CD4-positive, CD25-positive, alpha-beta regulatory T cell (primary cell): ENCODE data around the gene NETO1. TPM values are rescaled to one million over a fixed set of nuclear protein-coding genes. Genes with fewer than 3 reads are reported as not detected.

Experiments used
- ATAC-seq, 2 donors: fragments of 150-1000 bp; cut with Tn5 transposase; one replicate each; pipeline ENCODE4 v1.10.0; 2021; ENCODE audit warnings: low read depth in 2 of 2, moderate number of reproducible peaks in 2 of 2, moderate library complexity in 1 of 2
- DNase-seq, 3 donors: peaks; one replicate each; pipeline versions ENCODE4 v3.0.0 to v3.0.0-alpha.2; 2012 to 2022; ENCODE audit warnings: mixed read lengths in 1 of 3
- H3K27ac ChIP-seq: one replicate; pipeline ENCODE4 v1.7.0; 2013; ENCODE audit warnings: mild to moderate bottlenecking, low read length; ENCODE audit not compliant: insufficient read depth, poor library complexity, severe bottlenecking
- H3K27me3 ChIP-seq: one replicate; pipeline ENCODE4 v1.7.0; 2013; ENCODE audit warnings: low read length; ENCODE audit not compliant: control insufficient read depth, insufficient read depth
- H3K36me3 ChIP-seq: one replicate; pipeline ENCODE4 v1.7.0; 2013; ENCODE audit warnings: mild to moderate bottlenecking, low read length, moderate library complexity; ENCODE audit not compliant: control insufficient read depth, insufficient read depth
- H3K4me1 ChIP-seq: 2 replicates; pipeline ENCODE4 v1.7.0; 2013; ENCODE audit warnings: mild to moderate bottlenecking, low read length; ENCODE audit not compliant: insufficient read depth, control insufficient read depth, poor library complexity, severe bottlenecking
- H3K4me3 ChIP-seq: one replicate; pipeline ENCODE4 v1.7.0; 2013; ENCODE audit warnings: low read depth, mild to moderate bottlenecking, low read length, moderate library complexity
- H3K9me3 ChIP-seq, 2 experiments: 1 replicate in 1 of 2; 2 replicates in 1 of 2; pipeline ENCODE4 v1.7.0; 2013; ENCODE audit warnings: low read length in 2 of 2, mild to moderate bottlenecking in 1 of 2, moderate library complexity in 1 of 2; ENCODE audit not compliant: control insufficient read depth in 2 of 2
- H3K27ac Mint-ChIP-seq, 3 donors: one replicate each; pipeline ENCODE4 v1.8.0; 2020 to 2022; ENCODE audit warnings: mild to moderate bottlenecking in 3 of 3, mixed read lengths in 3 of 3, moderate library complexity in 2 of 3
- H3K27me3 Mint-ChIP-seq: one replicate; pipeline ENCODE4 v1.8.0; 2022; ENCODE audit warnings: mild to moderate bottlenecking, mixed read lengths
- H3K36me3 Mint-ChIP-seq: one replicate; pipeline ENCODE4 v1.8.0; 2020; ENCODE audit warnings: mixed read lengths
- H3K4me1 Mint-ChIP-seq, 4 donors: one replicate each; pipeline ENCODE4 v1.8.0; 2020 to 2022; ENCODE audit warnings: mixed read lengths in 4 of 4, mild to moderate bottlenecking in 1 of 4
- H3K4me3 Mint-ChIP-seq, 4 donors: one replicate each; pipeline ENCODE4 v1.8.0; 2020 to 2022; ENCODE audit warnings: mild to moderate bottlenecking in 4 of 4, mixed read lengths in 4 of 4, moderate library complexity in 3 of 4
- H3K9me3 Mint-ChIP-seq, 7 donors: one replicate each; pipeline ENCODE4 v1.8.0; 2020 to 2022; ENCODE audit warnings: mixed read lengths in 7 of 7, mild to moderate bottlenecking in 3 of 7, moderate library complexity in 2 of 7
- polyA plus RNA-seq, 4 donors: library from polyadenylated mRNA; unstranded; fragments of 300-500 nt; fragmentation: Illumina TruSeq; gene quantifications; one replicate each; pipeline ENCODE4 v1.2.3, GENCODE V29; 2021
- total RNA-seq: library from RNA; stranded (reverse); gene quantifications from one replicate; pipeline ENCODE4 v1.2.3, GENCODE V29; 2022

NETO1 gene
- total RNA-seq (not detected), polyA plus RNA-seq (not detected)

- H3K27ac Mint-ChIP-seq, result no peak within 1 kb of the TSS
- no peaks in the 10 kb centered on the region for H3K36me3 Mint-ChIP-seq
- H3K9me3 Mint-ChIP-seq, result peaks cover 0 to 9% (median 0%) of the 10 kb centered on the region in 7 donors
- peak within 1 kb of the TSS in 1 of 4 donors; percentile 21 for H3K4me3 Mint-ChIP-seq
- Histone ChIP-seq H3K36me3 (no peaks in the 10 kb centered on the region), H3K4me1 (no peaks in the 10 kb centered on the region), H3K9me3 (no peaks in the 10 kb centered on the region), H3K27ac (no peak within 1 kb of the TSS), H3K4me3 (no peak within 1 kb of the TSS), H3K27me3 (no peaks in the 10 kb centered on the region)
- no peak for DNase-seq
- H3K27me3 Mint-ChIP-seq, result peaks cover 22% of the 10 kb centered on the region
- ATAC-seq, result no peak
- peaks cover 0 to 6% (median 1%) of the 10 kb centered on the region in 4 donors for H3K4me1 Mint-ChIP-seq
These were observed at the start of gene NETO1 for GRCh38 chr18:72867746-72868584. Gene NETO1 (minus strand): TSS chr18:72867987. CDS start chr18:72867291, 696 bp downstream.

- H3K27ac ChIP-seq, result no peak overlapping the region
- no peak for DNase-seq
- H3K36me3 ChIP-seq, result no peaks in the 10 kb centered on the region
- no peak for ATAC-seq
- Mint-ChIP-seq H3K27me3 (no peaks in the 10 kb centered on the region), H3K4me3 (no peak overlapping the region), H3K27ac (peak overlapping the region in 1 of 3 donors; percentile 73), H3K36me3 (no peaks in the 10 kb centered on the region), H3K9me3 (peaks cover 0 to 11% (median 4%) of the 10 kb centered on the region in 7 donors), H3K4me1 (no peaks in the 10 kb centered on the region)
- H3K4me3 ChIP-seq, result no peak overlapping the region
- no peaks in the 10 kb centered on the region for H3K9me3 ChIP-seq
- no peaks in the 10 kb centered on the region for H3K4me1 ChIP-seq
- H3K27me3 ChIP-seq, result no peaks in the 10 kb centered on the region
These were observed 42.3 kb upstream of the NETO1 start for GRCh38 chr18:72910045-72910444.

GRCh38 chr18:72908181-72908580, 40.4 kb upstream of the NETO1 start:
- Mint-ChIP-seq H3K27me3 (no peaks in the 10 kb centered on the region), H3K9me3 (peaks cover 0 to 8% (median 4%) of the 10 kb centered on the region in 7 donors), H3K27ac (no peak overlapping the region), H3K36me3 (no peaks in the 10 kb centered on the region), H3K4me1 (no peaks in the 10 kb centered on the region), H3K4me3 (no peak overlapping the region)
- Histone ChIP-seq H3K4me1 (no peaks in the 10 kb centered on the region), H3K4me3 (no peak overlapping the region), H3K27ac (no peak overlapping the region), H3K27me3 (no peaks in the 10 kb centered on the region), H3K36me3 (no peaks in the 10 kb centered on the region), H3K9me3 (no peaks in the 10 kb centered on the region)
- no peak for DNase-seq
- no peak for ATAC-seq

- Mint-ChIP-seq H3K4me3 (no peak overlapping the region), H3K27me3 (no peaks in the 10 kb centered on the region), H3K4me1 (no peaks in the 10 kb centered on the region), H3K9me3 (peaks cover 0 to 8% (median 2%) of the 10 kb centered on the region in 7 donors), H3K27ac (no peak overlapping the region), H3K36me3 (no peaks in the 10 kb centered on the region)
- H3K9me3 ChIP-seq, result no peaks in the 10 kb centered on the region
- no peak overlapping the region for H3K27ac ChIP-seq
- no peaks in the 10 kb centered on the region for H3K4me1 ChIP-seq
- DNase-seq (no peak), ATAC-seq (no peak)
- no peaks in the 10 kb centered on the region for H3K36me3 ChIP-seq
- no peak overlapping the region for H3K4me3 ChIP-seq
- H3K27me3 ChIP-seq, result no peaks in the 10 kb centered on the region
These were observed 35.2 kb upstream of the NETO1 start for GRCh38 chr18:72903033-72903432.

GRCh38 chr18:72899338-72899737, 31.6 kb upstream of the NETO1 start:
- Histone ChIP-seq H3K9me3 (no peaks in the 10 kb centered on the region), H3K27me3 (no peaks in the 10 kb centered on the region), H3K27ac (no peak overlapping the region), H3K4me3 (no peak overlapping the region), H3K4me1 (no peaks in the 10 kb centered on the region), H3K36me3 (no peaks in the 10 kb centered on the region)
- H3K27me3 Mint-ChIP-seq, result no peaks in the 10 kb centered on the region
- H3K36me3 Mint-ChIP-seq, result no peaks in the 10 kb centered on the region
- H3K4me3 Mint-ChIP-seq, result no peak overlapping the region
- H3K9me3 Mint-ChIP-seq, result peaks cover 0 to 13% (median 2%) of the 10 kb centered on the region in 7 donors
- DNase-seq (no peak), ATAC-seq (no peak)
- no peaks in the 10 kb centered on the region for H3K4me1 Mint-ChIP-seq
- no peak overlapping the region for H3K27ac Mint-ChIP-seq

GRCh38 chr18:72898870-72899269, 31.1 kb upstream of the NETO1 start:
- DNase-seq (no peak), ATAC-seq (no peak)
- no peaks in the 10 kb centered on the region for H3K4me1 Mint-ChIP-seq
- no peak overlapping the region for H3K4me3 Mint-ChIP-seq
- Histone ChIP-seq H3K36me3 (no peaks in the 10 kb centered on the region), H3K4me1 (no peaks in the 10 kb centered on the region), H3K9me3 (no peaks in the 10 kb centered on the region), H3K4me3 (no peak overlapping the region), H3K27ac (no peak overlapping the region), H3K27me3 (no peaks in the 10 kb centered on the region)
- no peaks in the 10 kb centered on the region for H3K27me3 Mint-ChIP-seq
- no peak overlapping the region for H3K27ac Mint-ChIP-seq
- peaks cover 0 to 13% (median 2%) of the 10 kb centered on the region in 7 donors for H3K9me3 Mint-ChIP-seq
- H3K36me3 Mint-ChIP-seq, result no peaks in the 10 kb centered on the region

- no peaks in the 10 kb centered on the region for H3K36me3 ChIP-seq
- ATAC-seq, result no peak
These were observed 27.8 kb upstream of the NETO1 start for GRCh38 chr18:72895548-72895947.

GRCh38 chr18:72878561-72878960, 10.8 kb upstream of the NETO1 start:
- Mint-ChIP-seq H3K4me1 (no peaks in the 10 kb centered on the region), H3K9me3 (peaks cover 0 to 10% (median 3%) of the 10 kb centered on the region in 7 donors), H3K27ac (no peak overlapping the region), H3K27me3 (no peaks in the 10 kb centered on the region), H3K36me3 (no peaks in the 10 kb centered on the region), H3K4me3 (no peak overlapping the region)
- no peak for DNase-seq
- no peak overlapping the region for H3K27ac ChIP-seq
- no peaks in the 10 kb centered on the region for H3K27me3 ChIP-seq
- no peak for ATAC-seq
- no peaks in the 10 kb centered on the region for H3K4me1 ChIP-seq
- no peaks in the 10 kb centered on the region for H3K9me3 ChIP-seq
- H3K4me3 ChIP-seq, result no peak overlapping the region
- H3K36me3 ChIP-seq, result no peaks in the 10 kb centered on the region

More at GRCh38 chr18:72895548-72895947, 27.8 kb upstream of the NETO1 start:
- no peak overlapping the region for H3K27ac ChIP-seq
- no peaks in the 10 kb centered on the region for H3K27me3 ChIP-seq
- no peaks in the 10 kb centered on the region for H3K4me1 ChIP-seq
- H3K4me1 Mint-ChIP-seq, result no peaks in the 10 kb centered on the region
- H3K4me3 Mint-ChIP-seq, result no peak overlapping the region
- no peak for DNase-seq
- no peak overlapping the region for H3K4me3 ChIP-seq
- H3K9me3 Mint-ChIP-seq, result peaks cover 0 to 8% (median 0%) of the 10 kb centered on the region in 7 donors
- H3K27ac Mint-ChIP-seq, result no peak overlapping the region
- no peaks in the 10 kb centered on the region for H3K36me3 Mint-ChIP-seq
- H3K27me3 Mint-ChIP-seq, result no peaks in the 10 kb centered on the region
- H3K9me3 ChIP-seq, result no peaks in the 10 kb centered on the region
